Aorta (tissue), 5 donors: Measurements from ENCODE around the gene BCL6B. TPM values are rescaled to one million over a fixed set of nuclear protein-coding genes. Genes with fewer than 3 reads are reported as not detected.

ENCODE experiments used
- ATAC-seq: fragments of 200-7000 bp; cut with Tn5 transposase; one replicate; pipeline ENCODE4 v1.9.1; 2022; ENCODE audit warnings: moderate library complexity; ENCODE audit not compliant: low FRiP score
- DNase-seq, 2 donors: peaks; one replicate each; pipeline ENCODE4 v3.0.0-alpha.2; 2020
- H3K27ac ChIP-seq, 2 donors: one replicate each; pipeline ENCODE4 v1.5.1; 2013; ENCODE audit warnings: low read length in 2 of 2, mild to moderate bottlenecking in 2 of 2, moderate library complexity in 2 of 2, control low read depth in 1 of 2, inconsistent platforms in 1 of 2, low read depth in 1 of 2
- H3K27me3 ChIP-seq, 2 donors: one replicate each; pipeline ENCODE4 v1.6.1; 2013; ENCODE audit warnings: control low read depth in 1 of 2, low read length in 1 of 2, mild to moderate bottlenecking in 1 of 2, moderate library complexity in 1 of 2; ENCODE audit not compliant: insufficient read depth in 2 of 2, control insufficient read depth in 1 of 2
- H3K36me3 ChIP-seq, 2 donors: one replicate each; pipeline ENCODE4 v1.6.1; 2013; ENCODE audit warnings: control low read depth in 1 of 2, low read length in 1 of 2, mild to moderate bottlenecking in 1 of 2; ENCODE audit not compliant: insufficient read depth in 2 of 2, control insufficient read depth in 1 of 2
- H3K4me1 ChIP-seq, 2 donors: one replicate each; pipeline ENCODE4 v1.6.1; 2013; ENCODE audit warnings: low read length in 2 of 2, control low read depth in 1 of 2, mild to moderate bottlenecking in 1 of 2, moderate library complexity in 1 of 2; ENCODE audit not compliant: insufficient read depth in 2 of 2, control insufficient read depth in 1 of 2
- H3K4me3 ChIP-seq, 2 donors: one replicate each; pipeline ENCODE4 v1.5.1; 2013; ENCODE audit warnings: low read length in 2 of 2, control low read depth in 1 of 2, mild to moderate bottlenecking in 1 of 2
- H3K9me3 ChIP-seq: one replicate; pipeline ENCODE4 v1.6.1; 2013; ENCODE audit warnings: mild to moderate bottlenecking, low read length; ENCODE audit not compliant: control insufficient read depth
- WGBS, 2 donors: extraction: QIAGEN DNeasy Blood & Tissue Kit; methylation state at CpG; one replicate each; pipeline ENCODE4 v1.1.7; 2013; 5-methylcytosine and 5-hydroxymethylcytosine counted together
- intact Hi-C, 2 donors: fragments of 100-400 bp; cut with DNase I; formaldehyde crosslinking; loops; one replicate each; pipeline versions ENCODE4 v1.14.2 to v1.15.0; 2022
- polyA plus RNA-seq, 2 donors: library from polyadenylated mRNA; stranded (reverse); fragments of 200-250 nt; gene quantifications; one replicate each; pipeline ENCODE4 v1.2.3, GENCODE V29; 2013
- total RNA-seq, 2 donors: library from RNA; stranded (reverse); fragmentation: NEBNext Ultra II Directional; extraction: Animal tissue kit (Norgen Biotek cat#: 25700); gene quantifications; one replicate each; pipeline ENCODE4 v1.2.1, GENCODE V29; 2021
- donor health status: healthy with polysubstance abuse.
- donor health status: Bipolar disorder and iron deficiency.
- donor health status: DM: no; HTN: no; CAD: no.
- donor health status: DM: no; HTN: no; CAD: no.
- donor health status: DM: yes; HTN: yes; CAD: no.

BCL6B gene
- total and polyA plus RNA-seq, 4 donors, result 0.63 to 31.4 (median 8.9) TPM

DNA sequence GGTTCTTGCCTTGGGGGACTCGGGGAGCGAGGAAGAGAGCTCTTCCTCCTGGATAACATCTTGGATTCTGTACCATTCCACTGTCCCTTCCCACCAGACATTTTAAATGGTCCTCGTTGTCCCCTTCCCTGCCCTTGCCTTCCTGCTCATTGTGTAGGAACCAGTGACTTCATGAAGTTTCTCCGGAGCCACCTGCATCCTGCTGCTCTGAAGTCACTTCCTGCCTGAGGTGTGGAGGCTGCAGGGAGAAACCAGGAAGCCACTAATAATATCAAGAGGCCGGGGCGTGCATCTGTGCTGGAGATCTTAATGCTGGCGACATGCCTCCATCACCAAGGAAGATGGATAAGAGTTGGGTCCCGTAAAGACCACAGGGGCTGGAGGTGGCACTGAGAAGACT, 6.8 kb downstream of the BCL6B start:
- Histone ChIP-seq H3K36me3 (no peaks in the 10 kb centered on the region), H3K9me3 (no peaks in the 10 kb centered on the region), H3K27me3 (no peaks in the 10 kb centered on the region), H3K4me3 (no peak overlapping the region), H3K4me1 (no peaks in the 10 kb centered on the region), H3K27ac (no peak overlapping the region)
- WGBS, 2 donors, result 77 to 83% methylated on average over 8 of the region's 8 CpGs
- ATAC-seq, result no peak
- no peak for DNase-seq
- intact Hi-C loops, result no loop called here

GRCh38 chr17:7034955-7035590, 12.2 kb downstream of the BCL6B start:
- Histone ChIP-seq H3K27me3 (no peaks in the 10 kb centered on the region), H3K27ac (no peak overlapping the region), H3K4me1 (no peaks in the 10 kb centered on the region), H3K9me3 (no peaks in the 10 kb centered on the region), H3K4me3 (no peak overlapping the region), H3K36me3 (no peaks in the 10 kb centered on the region)
- 21 to 27% methylated on average over 7 of the region's 7 CpGs for WGBS, 2 donors
- peak; percentile 29 for ATAC-seq
- no peak for DNase-seq
- intact Hi-C loops, result no loop called here

GRCh38 chr17:7035591-7036368, 12.9 kb downstream of the BCL6B start, which contains the start of gene SLC16A13:
Gene SLC16A13, plus strand, starts transcription at chr17:7036015. Its CDS starts 368 bp downstream, at chr17:7036383.
- ATAC-seq, result peak; percentile 94
- DNase-seq, result peak; percentile 94 to 96
- no peaks in the 10 kb centered on the region for H3K36me3 ChIP-seq
- WGBS, 2 donors, result 1% methylated on average over 51 to 52 of the region's 52 CpGs
- H3K4me3 ChIP-seq, result peak within 1 kb of the TSS in 1 of 2 donors; percentile 32
- H3K27me3 ChIP-seq, result no peaks in the 10 kb centered on the region
- no peaks in the 10 kb centered on the region for H3K4me1 ChIP-seq
- H3K27ac ChIP-seq, result no peak within 1 kb of the TSS
- no peaks in the 10 kb centered on the region for H3K9me3 ChIP-seq
- intact Hi-C loops, result no loop called here

DNA sequence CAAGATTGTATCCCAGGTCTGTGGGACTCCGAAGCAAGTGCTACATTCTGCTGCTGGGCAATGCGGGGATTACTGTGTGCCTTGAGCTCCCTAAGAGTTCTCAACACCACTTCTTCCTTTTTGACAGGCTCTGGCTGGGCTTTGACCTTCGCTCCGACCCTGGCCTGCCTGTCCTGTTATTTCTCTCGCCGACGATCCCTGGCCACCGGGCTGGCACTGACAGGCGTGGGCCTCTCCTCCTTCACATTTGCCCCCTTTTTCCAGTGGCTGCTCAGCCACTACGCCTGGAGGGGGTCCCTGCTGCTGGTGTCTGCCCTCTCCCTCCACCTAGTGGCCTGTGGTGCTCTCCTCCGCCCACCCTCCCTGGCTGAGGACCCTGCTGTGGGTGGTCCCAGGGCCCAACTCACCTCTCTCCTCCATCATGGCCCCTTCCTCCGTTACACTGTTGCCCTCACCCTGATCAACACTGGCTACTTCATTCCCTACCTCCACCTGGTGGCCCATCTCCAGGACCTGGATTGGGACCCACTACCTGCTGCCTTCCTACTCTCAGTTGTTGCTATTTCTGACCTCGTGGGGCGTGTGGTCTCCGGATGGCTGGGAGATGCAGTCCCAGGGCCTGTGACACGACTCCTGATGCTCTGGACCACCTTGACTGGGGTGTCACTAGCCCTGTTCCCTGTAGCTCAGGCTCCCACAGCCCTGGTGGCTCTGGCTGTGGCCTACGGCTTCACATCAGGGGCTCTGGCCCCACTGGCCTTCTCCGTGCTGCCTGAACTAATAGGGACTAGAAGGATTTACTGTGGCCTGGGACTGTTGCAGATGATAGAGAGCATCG, 15.4 kb downstream of the BCL6B start:
- WGBS, 2 donors, result 81 to 83% methylated on average over 19 of the region's 19 CpGs
- H3K9me3 ChIP-seq, result no peaks in the 10 kb centered on the region
- DNase-seq (no peak), ATAC-seq (no peak)
- no peaks in the 10 kb centered on the region for H3K27me3 ChIP-seq
- no peak overlapping the region for H3K27ac ChIP-seq
- H3K36me3 ChIP-seq, result no peaks in the 10 kb centered on the region
- intact Hi-C loops, result no loop called here
- no peak overlapping the region for H3K4me3 ChIP-seq
- H3K4me1 ChIP-seq, result no peaks in the 10 kb centered on the region

DNA sequence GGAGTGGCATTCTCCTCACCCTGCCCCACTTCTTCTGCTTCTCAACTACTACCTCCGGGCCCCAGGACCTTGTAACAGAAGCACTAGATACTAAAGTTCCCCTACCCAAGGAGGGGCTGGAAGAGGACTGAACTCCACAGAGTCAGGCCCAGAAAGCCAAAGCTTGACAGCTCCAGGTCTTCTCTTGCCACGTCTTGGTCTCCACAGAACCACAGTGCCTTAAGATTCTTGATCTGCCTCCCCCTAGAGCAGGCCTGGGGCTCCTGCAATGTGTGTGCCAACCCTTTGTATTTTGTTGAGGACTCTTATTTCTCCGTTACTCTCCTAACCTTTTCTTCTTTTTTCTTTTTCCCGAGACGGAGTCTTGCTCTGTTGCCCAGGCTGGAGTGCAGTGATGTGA, 17.0 kb downstream of the BCL6B start:
- Histone ChIP-seq H3K27me3 (no peaks in the 10 kb centered on the region), H3K36me3 (no peaks in the 10 kb centered on the region), H3K9me3 (no peaks in the 10 kb centered on the region), H3K4me1 (no peaks in the 10 kb centered on the region), H3K27ac (no peak overlapping the region), H3K4me3 (no peak overlapping the region)
- 90 to 95% methylated on average over 5 of the region's 5 CpGs for WGBS, 2 donors
- no peak for DNase-seq
- intact Hi-C loops, result loop anchor here in 1 of 2 donors (10.0 kb wide), 1 partner anchor 255 kb away; the partner anchor contains the start of gene YBX2
- no peak for ATAC-seq

DNA sequence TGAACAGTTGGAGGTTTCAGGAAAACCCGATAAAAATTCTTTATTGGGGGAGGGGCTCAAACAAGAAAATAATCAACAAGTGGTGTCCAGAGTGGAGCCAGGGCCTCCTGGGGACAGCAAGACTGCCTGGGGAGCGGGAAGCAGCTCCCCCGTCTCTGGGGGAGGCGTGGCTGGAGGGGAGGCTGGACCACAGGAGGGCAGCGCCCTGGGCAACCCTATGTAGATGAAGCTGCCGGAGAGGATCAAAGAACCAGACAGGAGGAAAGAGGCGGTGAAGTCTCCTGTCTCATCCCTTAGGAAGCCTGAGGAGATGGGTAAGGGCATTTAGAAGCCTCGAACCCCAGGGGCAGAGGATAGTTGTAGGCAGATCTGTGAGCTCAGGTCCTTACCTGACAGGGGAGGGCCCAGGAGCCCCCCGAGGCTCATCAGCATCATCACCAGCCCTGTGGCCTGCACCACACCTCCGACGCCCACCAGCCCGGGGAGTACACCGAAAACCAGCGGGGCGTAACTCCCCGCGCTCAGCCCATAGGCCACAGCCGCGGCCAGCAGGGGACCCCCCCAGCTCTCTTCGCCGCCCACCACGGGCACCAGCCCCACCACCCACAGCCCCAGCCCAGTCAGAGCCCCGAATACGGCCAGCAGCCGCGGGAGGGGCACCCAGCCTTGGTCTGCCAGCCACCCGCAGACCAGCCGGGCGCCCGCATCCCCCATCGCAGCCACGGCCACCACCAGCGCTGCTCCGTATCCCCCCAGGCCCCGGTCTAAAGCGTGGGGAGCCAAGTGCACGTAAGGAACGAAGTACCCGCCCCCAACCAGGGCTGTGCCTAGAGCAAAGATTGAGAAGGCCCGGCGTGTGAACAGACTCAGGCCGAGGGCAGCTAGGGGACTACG, 19.0 kb downstream of the BCL6B start:
- H3K9me3 ChIP-seq, result no peaks in the 10 kb centered on the region
- intact Hi-C loops, result loop anchor here in 1 of 2 donors (10.0 kb wide), 1 partner anchor 253 kb away; the partner anchor contains the start of gene YBX2
- H3K4me1 ChIP-seq, result no peaks in the 10 kb centered on the region
- no peak overlapping the region for H3K27ac ChIP-seq
- 49 to 54% methylated on average over 38 to 43 of the region's 43 CpGs for WGBS, 2 donors
- no peak for DNase-seq
- H3K27me3 ChIP-seq, result no peaks in the 10 kb centered on the region
- H3K4me3 ChIP-seq, result no peak overlapping the region
- ATAC-seq, result no peak
- H3K36me3 ChIP-seq, result no peaks in the 10 kb centered on the region

DNA sequence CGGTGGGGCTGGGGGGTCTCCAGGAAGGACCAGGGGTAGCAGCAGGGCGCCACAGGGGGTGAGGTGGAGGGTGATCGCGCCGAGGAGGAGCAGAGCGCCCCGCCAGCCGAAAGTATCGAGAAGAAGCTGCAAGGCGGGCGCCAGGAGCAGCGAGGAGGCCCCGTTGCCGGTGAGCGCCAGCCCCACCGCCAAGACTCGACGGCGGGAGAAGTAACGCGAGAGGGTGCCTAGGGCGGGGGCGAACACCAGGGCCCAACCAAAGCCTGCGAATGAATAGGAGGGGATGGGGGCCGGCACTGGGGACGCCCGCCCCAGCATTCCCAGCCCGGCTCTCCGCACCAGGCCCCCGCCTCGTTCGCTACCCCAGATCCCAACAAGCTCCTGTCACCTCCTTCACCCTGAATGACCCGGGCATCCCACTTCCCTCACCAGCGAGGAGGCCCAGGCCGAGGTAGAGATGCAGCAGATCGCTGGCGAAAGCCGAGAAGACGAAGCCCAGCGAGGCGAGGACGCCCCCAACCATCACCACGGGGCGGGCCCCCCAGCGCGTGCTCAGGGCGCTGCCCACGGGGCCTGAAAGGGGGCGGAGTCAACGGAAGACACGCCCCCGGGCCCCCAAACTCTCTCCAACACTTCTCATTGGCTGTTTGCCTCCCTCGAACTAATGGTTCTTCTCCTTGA, 19.8 kb downstream of the BCL6B start:
- H3K27me3 ChIP-seq, result no peaks in the 10 kb centered on the region
- H3K36me3 ChIP-seq, result no peaks in the 10 kb centered on the region
- intact Hi-C loops, result loop anchor here in 1 of 2 donors (10.0 kb wide), 1 partner anchor 252 kb away; the partner anchor contains the start of gene YBX2
- ATAC-seq (peak; percentile 29), DNase-seq (no peak)
- 14 to 22% methylated on average over 48 to 53 of the region's 53 CpGs for WGBS, 2 donors
- no peak overlapping the region for H3K4me3 ChIP-seq
- H3K27ac ChIP-seq, result no peak overlapping the region
- H3K4me1 ChIP-seq, result no peaks in the 10 kb centered on the region
- H3K9me3 ChIP-seq, result no peaks in the 10 kb centered on the region
